M059J (cell line): Measurements from ENCODE around the gene EIF2AK3. TPM values are rescaled to one million over a fixed set of nuclear protein-coding genes. Genes with fewer than 3 reads are reported as not detected.
"Not testable (repeated sequence)": the region's sequence is repeated elsewhere in the genome, so short reads cannot be mapped to it uniquely, and the experiment has no call there.

ENCODE experiments used
- DNase-seq: peaks from one replicate; pipeline ENCODE4 v3.0.0-alpha.2; 2012; ENCODE audit warnings: low read depth
- total RNA-seq: library from RNA; depleted of rRNA; stranded (reverse); fragments of >200 nt; shearing (Covaris generic); gene quantifications from 2 replicates; pipeline ENCODE4 v1.2.3, GENCODE V29; 2014

Gene EIF2AK3
- total RNA-seq, 1 experiment from 2014 or later: 24.3 TPM

DNA sequence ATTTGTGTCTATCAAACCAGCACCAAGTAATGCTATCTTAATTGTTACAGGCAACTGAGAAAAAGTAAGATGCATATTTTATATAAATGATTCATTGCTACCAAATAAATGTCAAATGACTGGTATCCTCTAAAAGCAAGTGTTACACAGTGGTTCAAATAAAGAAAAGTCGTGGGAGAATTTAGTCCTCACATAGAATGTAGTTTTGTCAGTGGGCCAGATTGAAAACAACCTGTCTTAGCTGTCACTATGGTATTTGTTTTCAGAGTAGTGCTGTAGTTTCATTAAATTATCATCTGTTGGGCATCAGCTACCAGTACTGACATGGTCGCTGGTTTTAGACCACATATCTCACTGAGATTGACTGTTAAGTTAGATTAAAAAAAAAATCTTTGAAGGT is 10.2 kb upstream of the EIF2AK3 start:
- DNase-seq: peak; percentile 38

DNA sequence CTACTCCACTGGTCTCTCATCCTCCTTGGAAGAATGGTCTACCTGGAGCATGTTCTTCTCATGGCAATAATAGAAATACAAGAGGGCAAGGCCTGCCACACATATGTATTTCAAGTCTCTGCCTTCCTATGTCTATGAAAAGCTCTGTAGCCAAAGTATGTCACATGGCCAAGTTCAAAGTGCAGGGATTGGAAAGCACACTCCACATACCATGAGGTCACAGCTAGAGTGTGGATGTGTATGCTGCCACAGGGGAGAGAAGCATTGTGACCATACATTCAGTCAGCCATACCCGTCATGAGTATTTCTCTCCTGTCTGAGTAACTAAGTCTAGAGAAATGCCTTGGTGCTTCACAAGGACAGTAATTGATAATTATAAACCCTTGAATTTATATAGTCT is 8.8 kb upstream of the EIF2AK3 start:
- no peak for DNase-seq

DNA sequence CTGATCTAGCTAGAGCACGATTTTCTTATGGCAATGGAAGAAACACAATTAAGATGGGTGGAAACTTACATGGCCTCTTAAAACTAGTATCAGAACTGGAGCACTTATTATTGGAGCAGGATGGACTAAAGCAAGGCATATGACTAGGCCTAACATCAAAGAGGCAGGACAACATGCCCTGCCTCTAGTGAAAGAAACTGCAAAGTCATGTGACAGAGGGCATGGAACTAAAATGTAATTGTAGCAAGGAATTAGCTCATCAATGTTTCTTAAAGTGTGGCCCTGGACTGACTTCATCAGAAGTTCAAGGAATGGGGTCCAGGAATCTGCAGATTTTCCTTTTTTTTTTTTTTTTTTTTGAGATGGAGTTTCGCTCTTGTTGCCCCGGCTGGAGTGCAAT is 5.3 kb upstream of the EIF2AK3 start:
- no peak for DNase-seq

DNA sequence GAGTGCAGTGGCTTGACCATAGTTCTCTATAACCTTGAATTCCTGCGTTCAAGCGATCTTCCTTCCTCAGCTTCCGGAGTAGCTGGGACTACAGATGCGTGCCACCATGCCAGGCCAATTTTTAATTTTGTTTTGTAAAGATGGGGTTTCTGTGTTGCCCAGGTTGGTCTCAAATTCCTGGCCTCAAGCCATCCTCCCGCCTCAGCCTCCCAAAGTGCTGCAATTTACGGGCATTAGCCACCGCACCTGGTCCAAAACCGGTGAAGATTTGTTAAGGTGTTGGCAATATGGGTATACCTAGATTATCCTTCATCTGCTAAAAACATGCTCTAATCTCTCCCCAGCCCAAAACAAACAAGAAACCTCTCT is 1.3 kb upstream of the EIF2AK3 start:
- no peak for DNase-seq

DNA sequence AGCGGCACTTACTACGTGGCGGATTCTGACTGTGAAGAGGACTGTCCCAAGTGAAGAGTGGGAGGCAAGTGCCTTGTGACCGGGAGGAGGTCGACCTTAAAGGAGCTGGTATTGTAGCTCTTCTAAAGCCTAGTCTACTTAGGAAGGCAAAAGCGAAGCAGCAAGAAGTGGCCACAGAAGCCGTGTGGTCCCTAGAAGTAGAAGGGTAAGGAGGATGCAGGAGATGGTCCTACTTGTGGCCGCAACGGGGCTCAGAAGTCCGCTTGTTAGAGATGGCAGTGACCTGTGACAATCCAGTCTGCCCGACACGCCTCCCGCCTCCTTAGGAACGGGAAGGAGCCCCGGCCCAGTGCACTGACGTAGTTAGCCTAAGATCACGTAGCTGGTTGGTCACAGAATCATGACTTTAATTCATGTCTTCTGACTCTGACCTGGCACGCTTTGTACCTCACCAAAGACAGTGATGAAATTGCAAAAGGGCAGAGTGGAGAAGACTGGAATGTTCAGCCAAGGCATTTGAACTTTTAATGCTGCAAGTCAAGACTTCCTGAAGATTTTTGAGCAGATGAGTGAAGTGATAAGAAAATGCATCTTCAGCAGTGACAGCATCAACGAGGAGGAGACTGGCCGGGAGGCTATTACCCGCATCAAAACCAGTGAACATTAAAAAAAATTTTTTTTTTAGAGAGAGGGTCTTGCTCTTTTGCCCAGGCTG is 749 bp upstream of the EIF2AK3 start:
- DNase-seq: peak; percentile 95

DNA sequence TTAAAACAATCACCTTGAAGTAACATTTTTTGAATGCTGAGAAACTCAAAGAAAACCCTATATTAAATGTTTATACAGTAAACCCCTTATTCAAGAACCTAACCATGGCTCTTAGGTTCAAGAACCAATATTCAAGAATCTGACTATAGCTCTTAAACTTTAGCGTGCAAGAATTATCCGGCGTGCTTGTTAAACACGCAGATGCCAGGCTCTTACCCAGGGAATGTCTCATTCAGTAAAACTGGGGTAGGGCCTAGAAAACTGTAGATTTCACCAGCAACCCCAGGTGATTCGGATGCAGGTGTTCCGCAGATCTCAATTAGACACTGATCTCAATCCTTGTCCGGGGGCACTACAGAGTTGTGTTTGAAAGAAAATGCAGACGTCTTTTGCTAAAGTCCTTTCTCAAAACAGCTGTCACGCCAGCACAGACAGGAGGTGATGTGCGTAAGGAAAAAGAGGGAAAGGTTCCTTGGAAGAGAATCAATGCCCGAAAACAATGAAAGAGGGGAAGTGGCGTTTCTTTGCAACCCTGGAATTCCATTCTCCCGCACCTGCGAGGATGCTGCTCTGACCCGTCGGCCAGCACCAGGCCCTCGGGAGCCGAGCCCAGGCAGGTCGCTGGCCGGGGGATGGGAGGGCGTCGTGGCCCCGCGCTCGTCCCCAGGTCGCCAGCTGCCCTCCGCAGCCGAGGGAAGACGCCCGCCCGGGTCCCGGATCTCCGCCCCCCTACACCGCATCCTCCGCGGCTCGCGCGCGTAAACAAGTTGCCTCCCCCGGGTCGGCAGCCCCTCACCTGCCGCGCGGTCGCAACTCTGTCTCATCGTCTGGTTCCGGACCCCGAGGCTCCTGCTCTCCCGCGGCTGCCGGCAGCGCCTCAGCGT is 851 bp downstream of the EIF2AK3 start:
- peak; percentile 24 for DNase-seq

DNA sequence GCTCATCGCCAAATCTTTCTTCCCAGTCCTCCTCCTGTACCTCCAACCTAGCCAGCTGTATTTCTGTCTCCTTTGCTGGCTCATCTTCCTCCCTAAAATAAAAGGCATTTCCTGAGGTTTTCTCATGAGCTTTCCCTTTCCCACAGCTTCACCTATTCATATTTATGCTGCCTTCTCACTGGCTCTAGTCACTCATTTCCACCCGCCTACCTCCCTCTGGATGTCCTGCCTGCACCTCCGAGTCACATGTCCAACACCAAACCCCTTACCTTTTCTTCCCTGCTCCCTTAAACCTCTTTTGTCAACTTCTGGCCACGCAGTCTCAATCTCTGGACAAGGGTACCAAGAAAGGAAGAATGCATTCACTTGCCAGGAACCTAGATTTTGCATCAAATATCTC is 2.8 kb downstream of the EIF2AK3 start:
- DNase-seq: no peak

DNA sequence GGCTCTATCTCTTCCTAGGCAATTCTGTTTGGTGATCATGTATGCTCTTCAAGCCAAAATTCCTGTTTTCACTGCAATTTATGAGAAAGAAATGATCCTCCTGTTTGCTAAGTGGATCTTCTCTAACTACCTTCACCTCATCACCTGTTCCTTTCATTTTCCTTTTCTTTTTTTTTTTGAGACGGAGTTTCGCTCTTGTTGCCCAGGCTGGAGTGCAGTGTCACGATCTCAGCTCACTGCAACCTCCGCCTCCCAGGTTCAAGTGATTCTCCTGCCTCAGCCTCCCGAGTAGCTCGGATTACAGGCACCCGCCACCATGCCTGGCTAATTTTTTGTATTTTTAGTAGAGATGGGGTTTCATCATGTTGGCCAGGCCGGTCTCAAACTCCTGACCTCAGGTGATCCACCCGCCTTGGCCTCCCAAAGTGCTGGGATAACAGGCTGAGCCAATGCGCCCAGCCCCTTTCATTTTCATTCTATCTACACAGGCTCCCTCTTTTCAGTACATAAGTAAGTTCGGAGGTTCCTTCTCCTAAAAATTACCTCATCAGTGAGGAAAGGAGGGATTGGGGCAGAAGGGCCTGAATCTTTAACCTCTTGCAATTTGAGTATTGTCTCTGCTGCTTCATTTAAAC is 3.3 kb downstream of the EIF2AK3 start:
- DNase-seq: not testable (repeated sequence)

DNA sequence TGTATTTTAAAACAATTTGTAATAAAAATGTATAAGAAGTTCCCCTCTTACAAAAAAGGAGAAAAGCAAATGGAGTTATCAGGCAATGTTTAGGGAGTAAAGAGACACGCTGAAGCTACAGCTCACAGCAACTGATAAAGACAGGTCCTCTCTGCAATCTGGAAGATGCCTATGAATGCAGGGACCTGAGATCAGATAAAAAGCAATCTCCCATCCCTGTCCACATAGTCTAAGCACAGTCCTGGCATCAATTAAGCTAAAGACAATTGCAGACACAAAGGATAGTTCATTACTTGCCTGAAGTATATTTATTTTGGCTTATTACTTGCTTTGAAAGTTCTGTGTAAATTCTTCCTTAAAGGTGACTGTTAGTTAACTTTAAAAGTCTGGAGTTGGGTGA is 5.0 kb downstream of the EIF2AK3 start:
- no peak for DNase-seq

DNA sequence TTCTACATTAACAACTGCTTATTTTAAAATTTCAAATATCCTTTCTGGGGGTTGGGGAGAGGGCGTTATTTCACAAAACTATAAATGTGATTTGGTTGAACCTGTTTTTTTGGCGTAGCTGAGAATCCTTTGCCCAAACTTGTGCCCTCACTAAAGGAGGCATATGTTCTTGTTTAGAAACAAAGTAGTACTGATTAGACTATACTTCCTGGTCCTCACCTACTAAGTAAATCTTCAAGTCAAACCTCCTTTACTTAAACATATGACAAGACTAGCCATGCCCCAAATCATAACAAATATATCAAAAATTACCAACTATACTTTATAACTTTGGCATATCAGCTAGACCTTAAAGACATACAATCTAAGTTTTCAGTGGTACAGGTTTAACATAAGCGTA is 5.8 kb downstream of the EIF2AK3 start:
- no peak for DNase-seq

DNA sequence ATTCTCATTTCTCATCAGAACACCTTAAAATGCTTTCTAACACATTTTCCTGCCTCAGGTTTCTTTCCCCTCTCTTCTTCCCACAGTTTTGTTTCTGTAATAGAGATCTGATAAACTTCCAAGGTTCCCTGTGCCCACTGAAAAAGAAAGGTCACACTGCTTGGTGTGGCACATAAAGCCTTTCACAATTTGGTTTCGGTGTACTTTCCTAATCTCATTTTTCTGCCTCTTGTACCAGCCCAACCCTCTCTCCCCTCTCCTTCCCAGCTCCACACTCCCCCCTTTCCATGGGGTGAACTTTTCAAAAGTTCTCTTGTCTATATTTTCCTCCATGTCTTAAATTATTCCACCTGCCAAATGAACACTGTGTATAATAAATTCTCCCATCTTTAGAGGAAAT is 7.2 kb downstream of the EIF2AK3 start:
- no peak for DNase-seq

DNA sequence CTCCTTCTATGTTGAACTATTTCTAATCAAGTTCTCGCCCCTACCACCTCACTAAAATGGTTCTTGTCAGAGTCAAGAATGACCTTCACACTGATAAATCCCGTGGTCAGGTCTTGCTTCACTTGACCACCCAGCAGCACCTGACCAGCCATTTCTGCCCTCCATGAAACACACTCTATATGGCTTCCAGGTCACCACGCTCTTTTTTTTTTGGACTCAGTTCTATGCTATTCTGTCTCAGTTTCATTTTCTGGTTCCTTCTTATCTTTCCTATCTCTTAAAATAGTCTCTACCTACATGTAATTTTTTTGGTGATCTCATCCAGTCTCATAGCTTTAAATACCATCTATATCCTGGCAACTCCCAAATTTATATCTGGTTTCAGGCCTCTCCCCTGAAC is 11.4 kb downstream of the EIF2AK3 start:
- DNase-seq: no peak

DNA sequence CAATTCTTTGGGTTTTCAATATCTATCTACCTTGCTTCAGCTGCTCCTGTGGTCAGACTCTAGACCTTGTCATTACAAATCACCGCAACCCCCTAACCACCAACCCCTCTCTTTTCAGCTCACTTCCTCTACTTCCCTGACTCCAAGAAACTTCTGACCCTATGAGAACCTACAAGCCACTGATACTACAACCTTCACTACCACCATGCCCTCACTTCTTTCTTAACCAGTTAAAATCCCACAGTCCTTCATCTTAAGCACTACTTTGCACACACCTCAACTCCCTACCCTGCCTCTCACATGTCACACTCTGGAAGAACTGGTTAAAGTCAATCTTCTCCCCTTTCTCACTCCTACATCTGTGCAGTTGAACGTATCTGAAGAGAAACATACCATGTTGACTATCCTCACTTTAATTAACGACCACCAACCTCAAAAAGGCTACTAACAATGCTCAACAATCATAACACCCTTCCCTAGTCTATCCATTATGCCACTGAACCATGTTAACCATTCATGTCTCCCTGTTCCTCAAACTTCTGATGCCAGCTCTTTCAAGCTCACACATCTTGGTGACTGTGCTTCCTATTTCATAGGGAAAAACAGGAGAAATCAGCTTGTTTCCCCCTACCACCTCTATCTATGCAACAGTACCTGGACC is 12.6 kb downstream of the EIF2AK3 start:
- DNase-seq: no peak

DNA sequence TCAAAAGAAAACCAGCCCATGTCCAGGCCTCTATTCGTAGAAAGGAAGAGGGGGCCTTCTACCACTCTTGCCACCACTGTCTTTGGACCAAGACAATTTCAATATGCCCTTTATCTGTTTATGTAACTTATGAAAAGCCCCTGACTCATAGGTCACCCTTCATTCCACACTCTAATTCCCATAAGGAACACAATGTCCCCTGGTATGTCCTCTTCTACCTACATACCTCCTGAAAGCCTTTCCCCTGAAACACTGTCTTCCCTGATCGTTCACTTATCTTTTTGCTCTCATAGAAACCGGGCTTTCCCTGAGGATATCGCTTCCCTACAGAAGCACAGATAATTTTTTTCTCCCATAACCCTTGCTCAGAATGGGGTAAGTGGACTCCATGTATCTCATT is 13.3 kb downstream of the EIF2AK3 start:
- no peak for DNase-seq

DNA sequence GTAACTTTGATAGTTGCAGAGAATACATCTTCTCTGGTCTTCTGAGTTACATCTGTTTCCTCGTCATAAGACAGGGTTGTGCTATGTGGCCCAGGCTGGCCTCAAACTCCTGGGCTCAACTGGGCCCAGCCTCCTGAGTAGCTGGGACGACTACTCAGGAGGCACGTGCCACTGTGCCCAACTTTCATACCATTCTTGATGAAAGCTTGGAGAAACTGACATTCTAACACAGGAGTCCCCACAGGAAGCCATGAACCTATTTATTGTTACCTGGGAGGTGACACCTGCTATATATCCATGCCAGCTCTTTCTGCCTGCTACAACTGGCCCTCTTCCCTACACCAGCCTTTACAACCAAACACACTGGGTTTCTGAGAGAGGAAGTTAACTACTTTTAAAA is 19.1 kb downstream of the EIF2AK3 start:
- DNase-seq: no peak

DNA sequence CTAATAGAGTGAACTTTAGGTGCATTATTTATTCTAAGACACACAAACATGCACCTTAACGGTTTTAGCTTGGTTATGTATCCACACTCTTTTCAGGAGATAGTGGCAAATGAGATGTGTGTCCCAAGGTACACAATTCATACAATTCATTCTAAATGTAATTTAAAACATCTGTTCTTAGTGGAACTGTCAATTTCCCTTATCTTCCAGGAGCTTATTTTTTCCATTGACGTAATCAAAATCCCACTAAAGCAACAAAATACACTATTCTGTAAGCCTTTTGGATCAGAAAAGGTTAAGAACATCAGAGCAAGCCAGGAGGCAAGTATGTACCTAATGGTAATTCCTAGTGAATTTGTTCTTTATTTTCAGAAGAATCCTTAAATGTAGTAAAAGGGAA is 19.8 kb downstream of the EIF2AK3 start:
- no peak for DNase-seq

DNA sequence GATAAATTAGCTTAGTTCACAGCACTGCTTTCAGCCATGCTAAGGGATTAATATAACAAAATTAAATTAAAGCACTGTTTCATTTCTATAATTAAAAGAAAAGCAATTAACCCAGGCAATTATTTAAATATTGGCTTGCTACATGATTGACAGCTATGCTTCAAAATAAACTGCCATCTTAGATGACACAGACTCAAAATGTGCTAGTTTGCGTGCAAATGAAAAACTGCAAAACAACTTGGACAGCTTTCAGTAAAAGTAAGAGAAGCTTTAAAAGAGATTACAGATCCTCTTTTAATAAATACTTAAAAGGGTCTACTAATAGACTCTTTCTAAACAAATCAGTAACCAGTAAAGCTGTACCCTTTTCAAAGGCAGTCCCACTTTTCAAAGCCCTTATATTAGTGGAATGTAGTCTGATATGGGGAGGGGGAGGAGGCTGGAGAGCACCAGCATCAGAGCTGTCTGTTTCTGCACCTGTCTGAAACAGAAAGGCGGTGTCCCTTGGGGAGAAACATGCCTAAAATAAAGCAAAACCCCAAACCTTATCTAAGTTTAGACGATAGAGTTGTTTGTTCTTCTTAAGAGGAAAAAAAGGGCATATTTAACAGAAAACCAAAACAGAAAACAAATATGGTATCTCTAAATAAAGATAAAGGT is 20.8 kb downstream of the EIF2AK3 start:
- no peak for DNase-seq

DNA sequence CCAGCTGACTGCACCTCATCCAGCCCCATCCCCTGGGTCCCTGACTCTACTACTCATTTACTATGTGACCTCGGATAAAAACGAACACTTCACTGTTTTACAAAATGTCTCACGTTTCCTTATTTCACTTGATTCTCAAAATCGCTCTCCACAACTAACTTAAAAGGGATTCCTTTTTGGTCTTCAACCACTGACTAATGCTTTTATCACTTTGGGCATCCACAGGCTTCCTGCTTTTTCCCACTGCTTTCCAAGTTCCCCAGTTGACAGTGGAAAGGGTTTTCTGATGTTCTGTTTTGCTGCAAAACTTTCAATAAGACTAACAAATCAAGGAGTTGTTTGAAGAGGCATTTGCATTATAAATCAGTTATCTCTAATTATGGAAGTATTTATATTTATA is 24.1 kb downstream of the EIF2AK3 start:
- peak; percentile 54 for DNase-seq

DNA sequence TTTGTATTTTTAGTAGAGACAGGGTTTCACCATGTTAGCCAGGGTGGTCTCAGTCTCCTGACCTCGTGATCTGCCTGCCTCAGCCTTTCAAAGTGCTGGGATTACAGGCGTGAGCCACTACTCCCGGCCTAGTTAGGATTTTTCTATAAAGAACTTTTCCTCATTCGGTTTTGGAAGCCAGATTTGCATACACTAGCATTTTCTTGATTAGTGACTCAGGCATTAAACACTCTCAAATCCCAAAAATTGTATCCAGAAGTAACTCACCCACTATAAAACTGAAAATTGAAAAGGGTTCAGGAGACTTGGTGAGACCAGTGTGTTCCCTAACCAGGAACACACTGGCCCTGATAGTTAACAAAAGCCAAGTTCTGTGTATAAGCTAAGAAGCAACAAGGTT is 25.2 kb downstream of the EIF2AK3 start:
- DNase-seq: no peak

DNA sequence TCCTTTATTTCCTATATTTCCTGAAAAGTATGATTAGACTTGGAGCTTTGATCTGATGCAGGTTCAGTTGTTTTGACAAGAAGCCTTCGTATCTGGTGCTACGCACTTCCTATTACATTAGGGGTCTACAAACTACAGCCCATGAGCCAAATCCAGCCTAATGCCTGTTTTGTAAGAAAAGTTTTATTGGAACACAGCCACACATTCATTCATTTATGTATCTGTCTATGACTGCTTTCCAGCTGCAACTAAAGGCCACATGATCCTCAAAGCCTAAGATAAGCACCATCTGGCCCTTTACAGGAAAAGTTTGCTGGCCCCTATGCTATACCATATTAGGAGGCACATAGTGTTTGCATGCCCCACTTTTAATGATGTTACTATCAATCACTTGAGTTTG is 26.0 kb downstream of the EIF2AK3 start:
- DNase-seq: no peak

DNA sequence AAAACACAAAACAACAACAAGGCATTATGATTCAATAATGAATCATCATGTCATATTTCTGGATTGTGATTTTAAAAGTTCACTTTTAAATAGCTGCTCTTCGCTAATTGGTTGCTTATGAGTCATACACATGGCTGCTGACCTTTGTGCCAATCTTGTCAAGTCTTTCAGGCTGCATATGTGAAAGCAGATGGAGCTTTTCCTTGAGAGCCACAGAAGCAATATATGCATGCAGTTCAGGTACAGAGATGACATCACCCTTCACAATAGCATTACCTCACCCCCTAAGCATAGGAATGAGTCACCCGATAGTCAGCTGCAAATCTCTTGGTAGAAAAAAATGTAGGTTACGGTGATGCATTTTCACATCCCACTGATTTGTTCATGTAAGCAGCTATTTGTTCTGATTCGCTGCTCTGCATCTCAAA is 27.2 kb downstream of the EIF2AK3 start:
- DNase-seq: peak; percentile 96

DNA sequence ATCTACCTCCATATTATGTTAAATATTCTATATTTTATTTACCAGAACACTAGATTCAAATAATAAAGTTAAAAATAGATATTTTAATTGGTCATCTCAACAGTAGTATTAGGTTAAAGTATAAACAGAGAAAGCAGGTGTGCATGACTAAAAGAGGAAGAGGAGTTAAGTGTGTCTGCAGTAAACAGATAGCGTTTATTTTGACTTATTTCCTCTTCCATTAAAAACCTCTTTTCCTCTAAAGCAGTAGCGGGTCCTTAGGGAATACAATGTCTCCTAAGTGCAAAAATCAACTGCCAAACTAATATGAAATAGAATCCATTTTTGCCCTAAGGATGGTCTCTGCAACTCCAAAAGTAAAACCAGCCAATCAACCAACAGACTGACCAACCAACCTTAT is 27.7 kb downstream of the EIF2AK3 start:
- DNase-seq: no peak
